IMR-90 (cell line): Measurements from ENCODE around the gene BACH1. TPM values are rescaled to one million over a fixed set of nuclear protein-coding genes. Genes with fewer than 3 reads are reported as not detected.

ENCODE experiments used
- ATAC-seq: fragments of 200-7000 bp; cut with Tn5 transposase; 2 replicates; pipeline ENCODE4 v1.9.1; 2020; ENCODE audit warnings: low read depth, mild to moderate bottlenecking, moderate library complexity
- BruUV-seq: library from RNA; stranded (reverse); fragments of 400-500 nt; replicated peaks from 2 replicates; lab custom pipeline; 2021; lab: Mats Ljungman, UMichigan
- CTCF ChIA-PET: fragments of 300-600 bp; formaldehyde crosslinking; extraction: SDS; loops from one replicate; lab custom pipeline; 2021; ENCODE audit warnings: antibody characterized with exemption; lab: Yijun Ruan, JAX
- POLR2A ChIA-PET: fragments of 300-600 bp; sonication (Branson Sonifier 250); formaldehyde crosslinking; loops from one replicate; lab custom pipeline; 2022; ENCODE audit warnings: antibody characterized with exemption; ENCODE audit not compliant: unreplicated experiment; lab: Charles Lee
- DNase-seq: peaks from one replicate; pipeline ENCODE4 v3.0.0; 2013
- H2AFZ ChIP-seq: replicated peaks from 2 replicates; pipeline ENCODE3; 2013; ENCODE audit warnings: low read length, mild to moderate bottlenecking; ENCODE audit not compliant: poor library complexity
- H2AK5ac ChIP-seq: 2 replicates; pipeline ENCODE4 v1.6.1; 2013; ENCODE audit warnings: low read depth, low read length, inconsistent platforms
- H2AK9ac ChIP-seq: replicated peaks from 2 replicates; pipeline ENCODE3; 2013; ENCODE audit warnings: mild to moderate bottlenecking, low read depth, low read length, moderate library complexity; ENCODE audit not compliant: poor library complexity
- H2BK120ac ChIP-seq: 2 replicates; pipeline ENCODE4 v1.6.1; 2013; ENCODE audit warnings: low read depth, low read length, inconsistent platforms
- H2BK15ac ChIP-seq: 3 replicates; pipeline ENCODE4 v1.6.1; 2013; ENCODE audit warnings: low read depth, low read length, inconsistent platforms
- H2BK20ac ChIP-seq: 2 replicates; pipeline ENCODE4 v1.6.1; 2013; ENCODE audit warnings: low read depth, mild to moderate bottlenecking, inconsistent platforms, low read length, moderate library complexity
- H2BK5ac ChIP-seq: 2 replicates; pipeline ENCODE4 v1.6.1; 2013; ENCODE audit warnings: mild to moderate bottlenecking, low read depth, low read length, inconsistent platforms; ENCODE audit not compliant: poor library complexity, severe bottlenecking
- H3K14ac ChIP-seq: replicated peaks from 2 replicates; pipeline ENCODE4 v1.6.1; 2013; ENCODE audit warnings: low read depth, low read length, inconsistent platforms
- H3K18ac ChIP-seq: 2 replicates; pipeline ENCODE4 v1.6.1; 2013; ENCODE audit warnings: low read depth, low read length, control low read depth
- H3K23ac ChIP-seq: 2 replicates; pipeline ENCODE4 v1.6.1; 2013; ENCODE audit warnings: low read depth, low read length, inconsistent platforms
- H3K27ac ChIP-seq: 2 replicates; pipeline ENCODE4 v1.5.1; 2013; ENCODE audit warnings: mild to moderate bottlenecking, control low read depth, low read length; ENCODE audit not compliant: insufficient read depth
- H3K27me3 ChIP-seq: 2 replicates; pipeline ENCODE4 v1.6.1; 2013; ENCODE audit warnings: low read length; ENCODE audit not compliant: control insufficient read depth, insufficient read depth
- H3K36me3 ChIP-seq: 2 replicates; pipeline ENCODE4 v1.6.1; 2013; ENCODE audit warnings: low read length, mixed read lengths; ENCODE audit not compliant: control insufficient read depth, insufficient read depth
- H3K4ac ChIP-seq: 2 replicates; pipeline ENCODE4 v1.6.1; 2013; ENCODE audit warnings: low read depth, low read length, inconsistent platforms
- H3K4me1 ChIP-seq: 2 replicates; pipeline ENCODE4 v1.6.1; 2013; ENCODE audit warnings: low read length, mixed read lengths; ENCODE audit not compliant: control insufficient read depth, insufficient read depth
- H3K4me2 ChIP-seq: 2 replicates; pipeline ENCODE4 v1.6.1; 2013; ENCODE audit warnings: low read depth, mild to moderate bottlenecking, control low read depth, low read length, moderate library complexity
- H3K4me3 ChIP-seq: 2 replicates; pipeline ENCODE4 v1.5.1; 2013; ENCODE audit warnings: low read depth, mild to moderate bottlenecking, control low read depth, low read length, moderate library complexity; ENCODE audit not compliant: insufficient read depth
- H3K56ac ChIP-seq: 2 replicates; pipeline ENCODE4 v1.6.1; 2013; ENCODE audit warnings: low read length, inconsistent platforms; ENCODE audit not compliant: insufficient read depth; ENCODE audit errors: extremely low read depth
- H3K79me1 ChIP-seq, 2 experiments: 2 replicates each; pipeline ENCODE4 v1.6.1; 2013; ENCODE audit warnings: low read length in 2 of 2, inconsistent platforms in 1 of 2, low read depth in 1 of 2
- H3K9ac ChIP-seq: 2 replicates; pipeline ENCODE4 v1.6.1; 2013; ENCODE audit warnings: low read depth, low read length, control low read depth
- H3K9me1 ChIP-seq: 2 replicates; pipeline ENCODE4 v1.6.1; 2013; ENCODE audit warnings: low read length, inconsistent platforms; ENCODE audit not compliant: insufficient read depth
- H3K9me3 ChIP-seq: 2 replicates; pipeline ENCODE4 v1.6.1; 2013; ENCODE audit warnings: low read length; ENCODE audit not compliant: control insufficient read depth, insufficient read depth
- H4K20me1 ChIP-seq: 2 replicates; pipeline ENCODE4 v1.6.1; 2013; ENCODE audit warnings: low read length, inconsistent platforms; ENCODE audit not compliant: insufficient read depth
- H4K5ac ChIP-seq: 2 replicates; pipeline ENCODE4 v1.6.1; 2013; ENCODE audit warnings: mild to moderate bottlenecking, low read depth, low read length, control low read depth
- H4K8ac ChIP-seq, 2 experiments: 2 replicates each; pipeline ENCODE4 v1.6.1; 2013; ENCODE audit warnings: low read depth in 2 of 2, low read length in 2 of 2, control low read depth in 1 of 2, inconsistent platforms in 1 of 2
- H4K91ac ChIP-seq: 2 replicates; pipeline ENCODE4 v1.6.1; 2013; ENCODE audit warnings: low read depth, low read length, inconsistent platforms; ENCODE audit not compliant: insufficient read depth
- BHLHE40 ChIP-seq: fragments of 150-350 bp; IDR thresholded peaks from 2 replicates; pipeline ENCODE4 v1.6.1; 2016; ENCODE audit warnings: mild to moderate bottlenecking, low read depth, low read length
- CEBPB ChIP-seq: IDR thresholded peaks from 2 replicates; pipeline ENCODE4 v1.6.1; 2012; ENCODE audit warnings: low read depth, low read length, improper control_type of control experiment
- MAFK ChIP-seq: IDR thresholded peaks from 2 replicates; pipeline ENCODE4 v1.6.1; 2012; ENCODE audit warnings: low read depth, low read length, improper control_type of control experiment
- MXI1 ChIP-seq: IDR thresholded peaks from 2 replicates; pipeline ENCODE4 v1.6.1; 2012; ENCODE audit warnings: low read depth, mild to moderate bottlenecking, low read length, moderate library complexity, borderline replicate concordance
- POLR2A ChIP-seq: IDR thresholded peaks from 2 replicates; pipeline ENCODE4 v1.6.1; 2012; ENCODE audit warnings: mild to moderate bottlenecking, low read depth, low read length
- RAD21 ChIP-seq: IDR thresholded peaks from 2 replicates; pipeline ENCODE4 v1.6.1; 2012; ENCODE audit warnings: low read length, improper control_type of control experiment
- RCOR1 ChIP-seq: IDR thresholded peaks from 2 replicates; pipeline ENCODE4 v1.6.1; 2012; ENCODE audit warnings: mild to moderate bottlenecking, low read length, improper control_type of control experiment; ENCODE audit not compliant: insufficient replicate concordance
- RFX5 ChIP-seq: IDR thresholded peaks from 2 replicates; pipeline ENCODE4 v1.8.0; 2012; ENCODE audit warnings: low read depth, mild to moderate bottlenecking, low read length, moderate library complexity
- SMC3 ChIP-seq: fragments of 150-350 bp; IDR thresholded peaks from 2 replicates; pipeline ENCODE4 v1.6.1; 2016; ENCODE audit warnings: low read depth, mild to moderate bottlenecking, antibody characterized with exemption, low read length, moderate library complexity
- WGBS, 2 experiments: methylation state at CpG; one replicate each; pipeline versions ENCODE4 v1.1.5 to v1.1.7; 2013; ENCODE audit warnings: missing lambda C conversion rate in 2 of 2; ENCODE audit not compliant: insufficient read length in 1 of 2; ENCODE audit errors: extremely low coverage in 2 of 2; 5-methylcytosine and 5-hydroxymethylcytosine counted together
- dilution Hi-C: fragments of 300-500 bp; cut with HindIII; formaldehyde crosslinking; loops from one replicate; pipeline ENCODE4 v1.14.3; 2018; ENCODE audit warnings: low sequenced_read_pairs; ENCODE audit not compliant: unreplicated experiment
- in situ Hi-C: fragments of 300-500 bp; cut with MboI; formaldehyde crosslinking; loops from 3 replicates; pipeline ENCODE4 v1.14.3; 2019; ENCODE audit warnings: low sequenced_read_pairs, inconsistent platforms, mixed read lengths
- intact Hi-C: fragments of 100-400 bp; cut with micrococcal nuclease; formaldehyde crosslinking; loops from 2 replicates; pipeline ENCODE4 v1.10.0; 2022
- polyA plus RNA-seq, 3 experiments: library from polyadenylated mRNA; depleted of rRNA; stranded (reverse); fragments of >200 nt; gene quantifications; 2 replicates each; pipeline ENCODE4 v1.2.3, GENCODE V29; 2012; ENCODE audit warnings: low replicate concordance in 1 of 3
- total RNA-seq: library from RNA; depleted of rRNA; stranded (reverse); fragments of >200 nt; gene quantifications from 2 replicates; pipeline ENCODE4 v1.2.3, GENCODE V29; 2012
- TF ChIP-seq, protein P1 (sequence below): fragments of 150-350 bp; IDR thresholded peaks from 2 replicates; pipeline ENCODE4 v1.6.1; 2017; ENCODE audit warnings: mild to moderate bottlenecking, antibody characterized with exemption, low read length, low read depth

BACH1 gene
- total and polyA plus RNA-seq, 2 of the 4 experiments (the other 2 are of a cell fraction), result 23.1 to 108 TPM

DNA sequence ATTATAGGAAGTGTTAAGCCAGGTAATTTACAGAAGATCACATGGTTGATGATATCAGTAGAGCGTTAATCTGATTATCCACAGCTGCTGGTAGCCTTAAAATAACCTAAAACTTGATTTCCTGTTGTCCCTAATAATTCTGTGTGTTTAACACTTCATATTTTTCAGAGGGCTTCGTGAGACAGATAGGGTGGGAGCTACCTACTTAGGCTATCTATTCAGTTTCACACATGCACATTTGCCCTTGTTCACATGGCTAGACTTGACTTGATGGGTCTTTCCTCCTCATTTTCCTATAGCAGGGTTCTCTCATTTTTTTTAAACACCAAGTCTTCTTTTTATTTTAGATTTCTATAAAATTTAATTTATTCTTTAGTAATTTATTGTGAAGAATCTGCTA, 11.0 kb downstream of the BACH1 start:
- no TSS peak for BruUV-seq
- H3K4me1 ChIP-seq, result peaks cover 22% of the 10 kb centered on the region
- no CpG with 5 or more reads among the region's 2 CpGs for WGBS, 2 experiments

More for the DNA sequence above, 11.0 kb downstream of the BACH1 start:
- Histone ChIP-seq H4K5ac (no peak overlapping the region), H2BK5ac (no peak overlapping the region), H4K91ac (no peak overlapping the region), H2BK20ac (no peak overlapping the region), H3K36me3 (peaks cover 6% of the 10 kb centered on the region), H3K4me2 (no peak overlapping the region), H2BK120ac (no peak overlapping the region), H3K4me3 (no peak overlapping the region), H3K9me3 (no peaks in the 10 kb centered on the region), H3K18ac (no peak overlapping the region), H3K9me1 (peaks cover 11% of the 10 kb centered on the region), H3K14ac (no peak overlapping the region), H4K8ac (no peak overlapping the region), H3K79me1 (peaks cover 0 to 58% of the 10 kb centered on the region in 2 experiments; a peak in 2 of 4 replicates), H3K27ac (no peak overlapping the region), H3K4ac (no peak overlapping the region), H3K23ac (no peak overlapping the region), H2AK9ac (no peak overlapping the region), H3K56ac (no peak overlapping the region), H3K27me3 (no peaks in the 10 kb centered on the region), H4K20me1 (peaks cover 97% of the 10 kb centered on the region), H2AFZ (no peak overlapping the region), H2BK15ac (no peak overlapping the region), H2AK5ac (no peak overlapping the region), H3K9ac (no peak overlapping the region)
- DNase-seq, result no peak
- in situ Hi-C loops (loop anchor here (10.0 kb wide), 1 partner anchor 135 kb away; no protein-coding TSS in a partner anchor), dilution Hi-C loops (no loop called here), intact Hi-C loops (loop anchor here (10.0 kb wide), 1 partner anchor 405 kb away; no protein-coding TSS in a partner anchor)
- ChIA-PET CTCF (no interaction called here), POLR2A (no interaction called here)
- ATAC-seq, result no peak
- TF ChIP-seq RCOR1, result no peak
- no peak for TF ChIP-seq RAD21
- TF ChIP-seq MXI1, result no peak
- no peak for TF ChIP-seq CEBPB
- no peak for TF ChIP-seq RFX5
- TF ChIP-seq SMC3, result no peak
- TF ChIP-seq, protein P1, sequence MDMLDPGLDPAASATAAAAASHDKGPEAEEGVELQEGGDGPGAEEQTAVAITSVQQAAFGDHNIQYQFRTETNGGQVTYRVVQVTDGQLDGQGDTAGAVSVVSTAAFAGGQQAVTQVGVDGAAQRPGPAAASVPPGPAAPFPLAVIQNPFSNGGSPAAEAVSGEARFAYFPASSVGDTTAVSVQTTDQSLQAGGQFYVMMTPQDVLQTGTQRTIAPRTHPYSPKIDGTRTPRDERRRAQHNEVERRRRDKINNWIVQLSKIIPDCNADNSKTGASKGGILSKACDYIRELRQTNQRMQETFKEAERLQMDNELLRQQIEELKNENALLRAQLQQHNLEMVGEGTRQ, result no peak
- TF ChIP-seq MAFK, result no peak
- TF ChIP-seq POLR2A, result no peak
- TF ChIP-seq BHLHE40, result no peak
